Measurements from ENCODE around the gene GDPD4.
A peak's percentile ranks its signal among the peaks of the same experiment; 100 is the strongest.

The GDPD4 gene

DNA sequence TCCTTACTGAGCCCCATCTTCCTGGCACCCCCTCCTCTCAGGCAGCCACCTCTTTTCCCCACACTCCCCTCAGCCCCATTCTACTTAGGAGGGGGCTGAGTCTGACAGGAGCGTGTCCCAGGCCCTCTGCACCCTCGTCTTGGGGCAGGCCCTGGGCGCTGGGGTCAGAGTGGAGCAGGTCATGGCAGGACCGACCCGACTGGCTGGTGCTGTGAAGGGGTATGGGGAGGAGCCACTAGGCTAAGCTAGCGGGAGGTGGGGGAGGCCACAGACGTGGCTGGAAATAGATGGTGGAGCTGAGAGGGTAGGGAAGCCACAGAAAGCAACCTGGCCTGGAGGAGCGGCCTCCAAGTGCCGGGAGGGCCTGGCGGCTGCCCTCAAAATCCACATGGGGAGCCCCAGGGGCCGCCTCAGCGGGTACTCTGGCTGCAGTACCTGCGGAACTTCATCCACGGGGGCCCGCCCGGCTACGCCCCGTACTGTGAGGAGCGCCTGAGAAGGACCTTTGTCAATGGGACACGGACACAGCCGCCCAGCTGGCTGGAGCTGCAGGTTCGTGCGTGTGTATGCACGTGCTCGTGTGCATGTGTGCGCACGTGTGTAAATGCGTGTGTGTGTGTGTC lies 111.8 kb downstream of the GDPD4 start:
- DNase-seq (ENCODE audit: low read depth) = no peak

DNA sequence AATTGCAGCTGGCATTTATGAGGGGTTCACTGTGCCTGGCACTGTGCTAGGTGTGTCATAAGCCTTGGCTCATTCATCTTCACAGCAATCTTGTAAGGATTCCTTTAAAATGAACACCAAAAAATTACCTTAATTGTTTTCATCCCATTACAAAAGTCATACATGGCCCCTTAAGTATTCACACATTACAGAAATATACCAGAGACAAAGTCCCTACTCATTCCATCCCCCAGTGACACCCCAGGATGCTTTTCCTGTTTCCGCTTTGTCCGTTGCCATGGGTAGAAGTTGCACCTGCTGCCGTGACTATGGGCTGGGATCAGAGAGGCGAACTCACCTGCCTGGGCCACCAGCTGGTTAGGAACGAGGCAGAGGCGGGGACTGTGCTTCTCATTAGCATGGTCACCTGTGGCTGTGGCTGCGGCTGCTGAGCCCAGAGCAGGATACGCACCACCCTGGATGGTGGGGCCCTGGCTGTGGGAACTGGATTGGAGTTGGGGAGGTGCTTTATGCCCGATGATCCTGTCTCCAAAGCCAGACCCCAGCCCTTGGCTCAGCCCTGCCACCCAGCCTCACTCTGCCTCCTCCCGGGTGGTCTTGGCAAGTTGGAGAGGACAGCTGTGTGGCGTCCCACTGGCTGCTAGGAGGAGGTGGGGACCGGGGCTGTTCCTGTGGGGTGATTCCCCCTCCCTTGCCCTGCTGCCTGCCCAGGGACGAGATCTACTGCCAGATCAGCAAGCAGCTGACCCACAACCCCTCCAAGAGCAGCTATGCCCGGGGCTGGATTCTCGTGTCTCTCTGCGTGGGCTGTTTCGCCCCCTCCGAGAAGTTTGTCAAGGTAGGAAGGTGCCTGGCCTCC lies 112.6 kb downstream of the GDPD4 start:
- no peak for DNase-seq (ENCODE audit: low read depth)

DNA sequence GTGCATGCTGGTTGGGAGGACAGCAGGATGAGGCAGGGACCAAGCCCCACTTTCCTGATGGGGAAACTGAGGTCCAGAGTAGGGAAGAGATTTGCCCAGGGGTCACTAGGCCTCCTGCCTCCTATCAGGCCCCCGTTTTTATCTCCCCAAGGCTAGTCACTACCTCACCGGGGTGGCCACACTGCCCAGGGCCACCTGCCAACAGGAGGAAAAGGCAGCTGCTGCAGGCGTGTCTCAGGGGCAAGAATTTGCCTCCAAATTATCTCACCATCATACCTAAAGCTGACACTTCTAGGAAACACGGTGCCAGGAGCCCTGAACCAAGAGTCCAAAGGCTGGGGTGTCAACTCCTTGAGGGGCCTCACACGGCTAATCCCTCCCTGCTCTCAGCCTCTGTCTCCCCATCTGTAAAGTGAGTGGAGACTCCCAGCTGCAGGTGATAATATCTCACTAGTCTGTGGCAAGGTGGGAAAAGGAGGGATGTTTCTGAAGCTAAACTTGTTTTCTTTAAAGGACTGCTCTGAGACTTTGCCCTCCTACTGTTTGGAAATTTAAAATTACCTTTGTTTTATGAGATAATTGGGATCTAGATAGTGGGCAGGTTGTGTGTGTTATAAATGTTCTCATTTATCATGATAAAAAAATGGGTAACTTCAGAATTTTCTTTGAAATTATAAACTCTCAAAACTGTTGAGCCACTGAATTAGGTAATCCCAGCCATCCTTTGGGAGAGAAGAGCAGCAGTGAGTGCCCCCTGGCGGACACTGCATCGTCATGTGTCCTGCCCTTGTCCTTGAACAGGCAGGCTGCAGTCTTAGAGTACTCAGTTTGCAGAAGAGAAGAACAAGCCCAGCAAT lies 113.5 kb downstream of the GDPD4 start:
- peak; percentile 53 for DNase-seq (ENCODE audit: low read depth)

DNA sequence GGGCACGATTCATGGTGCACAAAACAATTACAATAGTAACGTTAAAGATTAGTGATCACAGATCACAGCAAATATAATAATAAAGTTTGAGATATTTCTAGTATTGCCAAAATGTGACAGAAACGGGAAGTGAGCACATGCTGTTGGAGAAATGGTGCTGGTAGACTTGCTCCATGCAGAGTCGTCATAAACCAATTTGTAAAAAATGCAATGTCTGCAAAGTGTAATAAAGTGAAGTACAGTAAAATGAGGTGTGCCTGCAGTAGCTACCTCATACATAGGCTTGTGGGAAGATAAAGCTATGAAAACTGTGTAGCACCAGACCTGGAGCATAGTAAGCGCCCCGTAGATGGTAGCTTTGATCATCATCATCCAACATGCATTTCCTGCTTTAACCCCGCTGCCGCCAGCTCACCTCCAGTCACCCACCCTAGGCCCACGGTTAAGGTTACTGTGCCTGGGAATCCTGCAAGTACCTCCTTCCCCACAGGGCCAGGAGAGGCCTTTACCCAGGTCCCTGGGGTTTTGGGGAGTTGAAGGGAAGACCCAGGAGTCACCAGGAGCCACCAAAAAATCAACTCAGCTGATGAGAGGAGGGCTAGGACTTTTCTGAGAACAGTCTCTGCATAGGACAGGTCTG lies 114.3 kb downstream of the GDPD4 start:
- no peak for DNase-seq (ENCODE audit: low read depth)

DNA sequence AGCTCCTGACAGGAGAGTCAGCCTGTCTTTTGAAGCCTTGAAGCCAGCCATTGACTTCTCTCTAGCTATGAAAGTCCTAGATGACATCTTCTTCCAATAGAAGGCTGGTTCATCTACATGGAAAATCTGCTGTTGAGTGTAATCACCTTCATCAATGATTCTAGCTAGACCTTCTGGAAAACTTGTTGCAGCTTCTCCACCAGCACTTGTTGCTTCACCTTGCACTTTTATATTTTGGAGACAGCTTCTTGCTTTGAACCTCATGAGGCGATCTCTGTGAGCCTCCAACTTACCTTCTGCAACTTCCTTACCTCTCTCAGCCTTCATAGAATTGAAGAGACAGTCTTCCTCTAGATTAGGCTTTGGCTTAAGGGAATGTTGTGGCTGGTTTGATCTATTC lies 115.2 kb downstream of the GDPD4 start:
- DNase-seq (ENCODE audit: low read depth) = no peak

DNA sequence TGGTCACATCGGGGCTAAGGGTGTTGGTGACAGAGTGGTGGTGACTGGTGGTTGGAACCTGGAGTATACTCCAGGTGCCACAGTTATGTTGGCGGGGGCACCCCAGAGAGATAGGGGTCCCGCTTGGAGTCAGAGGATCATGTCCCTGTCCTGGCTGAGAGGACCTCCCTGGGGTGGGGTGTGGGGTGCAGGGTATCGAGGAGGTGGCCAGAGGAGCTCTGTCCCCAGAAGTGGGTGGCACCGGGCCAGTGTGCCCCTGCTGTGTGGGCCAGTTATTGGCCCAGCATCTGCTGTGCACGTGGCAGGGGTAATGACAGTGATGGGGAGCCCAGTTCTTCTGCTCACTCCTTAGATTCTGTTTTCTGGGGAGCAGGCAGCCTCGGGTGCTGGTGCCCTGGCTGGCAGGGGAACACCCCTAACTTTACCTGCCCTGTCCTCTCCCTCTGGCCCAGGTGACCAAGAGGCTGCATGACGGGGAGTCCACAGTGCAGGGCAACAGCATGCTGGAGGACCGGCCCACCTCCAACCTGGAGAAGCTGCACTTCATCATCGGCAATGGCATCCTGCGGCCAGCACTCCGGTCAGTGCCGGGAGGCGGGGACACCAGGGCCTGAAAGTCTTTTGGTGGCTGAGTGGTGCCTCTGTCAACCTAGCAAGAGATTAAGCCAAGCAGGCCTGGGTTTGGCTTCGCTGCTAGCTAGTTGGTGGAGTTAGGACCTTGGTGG lies 117.2 kb downstream of the GDPD4 start:
- DNase-seq (ENCODE audit: low read depth) = no peak

DNA sequence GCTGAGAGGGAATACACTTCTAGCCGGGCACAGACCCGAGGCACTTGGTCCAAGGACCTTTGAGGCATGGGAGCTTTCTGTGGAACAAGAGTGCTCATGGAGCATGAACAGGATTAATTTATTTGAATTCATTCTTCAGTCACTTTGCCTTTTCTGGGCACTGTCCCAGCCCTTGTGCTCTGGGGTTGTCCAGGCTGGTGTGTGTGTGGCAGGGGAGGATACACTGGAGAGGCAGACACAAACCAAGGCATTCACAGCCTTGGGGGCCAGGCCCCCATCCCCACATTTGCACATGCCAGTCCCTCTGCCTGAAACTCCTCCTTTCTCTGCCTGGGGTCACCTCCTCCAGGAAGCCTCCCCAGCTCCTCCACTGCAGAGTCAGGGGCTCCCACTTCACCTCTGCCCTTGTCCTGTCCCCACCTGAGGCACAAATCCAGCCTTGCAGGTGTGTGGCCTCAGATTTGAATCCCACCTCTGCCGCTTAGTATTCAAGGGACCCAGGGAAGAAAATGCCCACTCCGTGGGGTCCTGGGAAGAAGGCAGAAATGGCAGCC lies 118.0 kb downstream of the GDPD4 start:
- no peak for DNase-seq (ENCODE audit: low read depth)

DNA sequence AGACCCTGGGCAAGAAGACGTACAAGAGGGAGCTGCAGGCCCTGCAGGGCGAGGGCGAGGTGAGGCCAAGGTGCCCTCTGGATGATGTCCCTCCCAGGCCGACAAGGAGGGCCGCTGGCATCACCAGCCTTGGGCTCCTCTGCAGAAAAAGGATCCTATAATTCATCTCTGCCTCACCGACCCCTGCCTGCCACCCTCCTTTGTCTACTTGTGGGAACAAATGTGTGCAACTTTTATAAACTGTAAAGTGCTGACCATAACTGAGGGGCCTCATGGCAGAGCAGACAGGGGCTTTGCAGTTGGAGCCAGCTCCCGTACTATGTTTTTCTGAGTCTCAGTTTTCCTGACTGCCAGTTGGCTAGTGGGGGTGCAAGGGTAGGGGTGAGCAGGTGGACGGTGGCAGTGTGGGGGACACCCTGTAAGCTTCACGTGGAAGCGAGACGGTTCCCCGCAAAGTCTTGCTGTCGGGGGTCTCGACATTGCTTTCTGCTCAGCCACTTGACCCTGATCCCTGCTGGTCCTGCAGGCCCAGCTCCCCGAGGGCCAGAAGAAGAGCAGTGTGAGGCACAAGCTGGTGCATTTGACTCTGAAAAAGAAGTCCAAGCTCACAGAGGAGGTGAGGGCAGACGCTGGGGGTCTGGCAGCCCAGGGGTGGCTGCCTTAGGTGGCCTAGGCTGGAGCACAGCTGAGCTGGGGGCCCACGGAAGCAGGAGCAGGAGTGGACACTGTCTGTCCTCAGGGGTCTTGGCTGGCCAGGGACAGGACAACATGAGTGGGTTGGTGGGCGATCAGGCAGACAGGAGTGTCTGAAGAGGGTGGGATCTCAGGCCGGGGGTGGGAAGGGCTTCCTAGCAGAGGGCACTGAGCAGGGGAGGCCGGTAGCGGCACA lies 118.7 kb downstream of the GDPD4 start:
- no peak for DNase-seq (ENCODE audit: low read depth)

DNA sequence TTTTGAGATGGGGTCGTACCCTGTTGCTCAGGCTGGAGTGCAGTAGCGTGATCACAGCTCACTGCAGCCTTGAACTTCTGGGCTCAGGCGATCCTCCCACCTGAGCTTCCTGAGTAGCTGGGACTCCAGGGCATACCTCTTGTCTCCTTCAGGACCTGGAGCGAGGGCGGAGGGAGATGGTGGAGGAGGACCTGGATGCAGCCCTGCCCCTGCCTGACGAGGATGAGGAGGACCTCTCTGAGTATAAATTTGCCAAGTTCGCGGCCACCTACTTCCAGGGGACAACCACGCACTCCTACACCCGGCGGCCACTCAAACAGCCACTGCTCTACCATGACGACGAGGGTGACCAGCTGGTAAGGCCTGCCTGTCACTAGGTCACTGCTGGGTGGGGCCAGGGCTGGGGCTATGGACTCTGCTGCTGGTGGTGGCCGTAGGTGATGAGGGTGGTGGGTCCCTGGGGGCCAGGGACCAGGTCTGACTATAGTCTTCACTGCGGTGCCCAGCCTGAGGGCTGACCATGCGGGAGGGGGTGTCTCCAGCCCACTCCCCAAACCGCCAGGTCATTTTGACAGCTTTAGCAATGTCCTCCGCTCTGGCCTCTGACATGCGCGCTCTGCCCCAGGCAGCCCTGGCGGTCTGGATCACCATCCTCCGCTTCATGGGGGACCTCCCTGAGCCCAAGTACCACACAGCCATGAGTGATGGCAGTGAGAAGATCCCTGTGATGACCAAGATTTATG lies 119.5 kb downstream of the GDPD4 start:
- no peak for DNase-seq (ENCODE audit: low read depth)

DNA sequence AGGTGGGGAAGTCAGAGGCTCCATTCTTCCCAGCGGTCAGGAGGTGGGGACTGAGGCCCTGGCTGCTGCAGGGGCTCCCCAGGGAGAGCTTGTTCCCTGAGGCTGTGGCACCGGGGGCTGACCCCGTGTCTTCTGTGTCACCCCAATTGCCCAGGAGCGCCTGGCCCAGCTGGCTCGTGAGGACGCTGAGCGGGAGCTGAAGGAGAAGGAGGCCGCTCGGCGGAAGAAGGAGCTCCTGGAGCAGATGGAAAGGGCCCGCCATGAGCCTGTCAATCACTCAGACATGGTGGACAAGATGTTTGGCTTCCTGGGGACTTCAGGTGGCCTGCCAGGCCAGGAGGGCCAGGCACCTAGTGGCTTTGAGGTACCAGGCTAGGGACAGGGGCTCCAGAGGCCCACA lies 120.3 kb downstream of the GDPD4 start:
- DNase-seq (ENCODE audit: low read depth) = no peak

DNA sequence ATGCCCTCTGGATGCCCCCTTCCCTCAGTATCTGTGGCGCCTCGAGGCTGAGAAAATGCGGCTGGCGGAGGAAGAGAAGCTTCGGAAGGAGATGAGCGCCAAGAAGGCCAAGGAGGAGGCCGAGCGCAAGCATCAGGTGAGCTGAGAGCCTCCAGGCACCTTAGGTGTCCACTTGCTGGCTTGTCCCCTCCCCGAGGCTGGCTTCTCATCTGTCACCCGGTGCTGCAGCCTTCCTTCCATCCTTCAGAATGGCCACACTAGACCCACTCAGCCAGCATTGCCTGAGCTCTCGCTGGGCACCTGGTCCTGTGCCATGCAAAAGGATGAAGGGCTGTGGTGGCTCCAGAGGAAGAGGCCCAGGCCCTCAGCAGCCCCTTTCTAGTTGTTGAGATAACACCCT lies 121.1 kb downstream of the GDPD4 start:
- DNase-seq (ENCODE audit: low read depth) = no peak

DNA sequence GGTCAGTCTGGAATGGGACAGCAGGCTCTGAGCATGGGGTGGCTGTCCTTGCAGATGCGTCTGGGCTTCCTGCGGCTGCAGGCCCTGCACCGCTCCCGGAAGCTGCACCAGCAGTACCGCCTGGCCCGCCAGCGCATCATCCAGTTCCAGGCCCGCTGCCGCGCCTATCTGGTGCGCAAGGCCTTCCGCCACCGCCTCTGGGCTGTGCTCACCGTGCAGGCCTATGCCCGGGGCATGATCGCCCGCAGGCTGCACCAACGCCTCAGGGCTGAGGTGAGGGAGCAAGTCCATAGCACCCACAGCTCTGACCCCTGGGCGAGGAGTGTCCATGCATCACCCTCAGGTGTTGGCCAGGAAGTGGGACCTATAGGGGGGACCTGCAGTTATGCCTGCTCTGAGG lies 121.8 kb downstream of the GDPD4 start:
- DNase-seq (ENCODE audit: low read depth) = no peak

DNA sequence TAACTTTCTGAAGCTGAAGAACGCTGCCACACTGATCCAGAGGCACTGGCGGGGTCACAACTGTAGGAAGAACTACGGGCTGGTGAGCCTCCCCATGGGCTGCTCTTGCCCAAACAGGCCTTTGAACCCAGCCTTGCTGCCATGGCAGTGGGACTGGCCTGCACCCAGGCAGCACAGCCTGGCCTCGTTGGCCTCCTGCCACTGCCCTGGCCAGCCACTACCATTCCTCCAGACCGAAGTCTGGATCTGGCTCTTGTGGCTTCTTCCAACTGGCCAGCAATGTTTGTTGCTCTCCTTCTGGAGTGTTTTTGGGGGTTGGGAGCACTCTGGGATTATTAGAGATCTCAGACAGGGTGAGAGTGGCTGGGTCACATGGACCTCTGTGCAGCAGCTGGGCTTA lies 122.4 kb downstream of the GDPD4 start:
- no peak for DNase-seq (ENCODE audit: low read depth)

DNA sequence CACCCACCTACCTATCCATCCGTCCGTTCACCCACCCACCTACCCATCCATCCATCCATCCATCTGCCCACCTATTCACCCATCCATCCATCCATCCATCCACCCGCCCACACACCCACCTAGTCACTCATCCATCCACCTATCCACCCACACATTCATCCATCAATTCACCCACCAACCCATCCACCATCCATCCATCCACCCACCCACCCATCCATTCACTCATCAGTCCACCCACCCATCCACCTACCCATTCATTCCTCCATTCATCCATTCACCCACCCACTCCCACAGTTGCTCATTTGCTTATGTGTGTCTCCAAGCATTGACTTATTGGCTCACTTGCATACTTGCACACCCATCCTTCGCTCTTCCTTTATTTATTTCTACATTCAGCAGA lies 123.3 kb downstream of the GDPD4 start:
- no peak for DNase-seq (ENCODE audit: low read depth)

DNA sequence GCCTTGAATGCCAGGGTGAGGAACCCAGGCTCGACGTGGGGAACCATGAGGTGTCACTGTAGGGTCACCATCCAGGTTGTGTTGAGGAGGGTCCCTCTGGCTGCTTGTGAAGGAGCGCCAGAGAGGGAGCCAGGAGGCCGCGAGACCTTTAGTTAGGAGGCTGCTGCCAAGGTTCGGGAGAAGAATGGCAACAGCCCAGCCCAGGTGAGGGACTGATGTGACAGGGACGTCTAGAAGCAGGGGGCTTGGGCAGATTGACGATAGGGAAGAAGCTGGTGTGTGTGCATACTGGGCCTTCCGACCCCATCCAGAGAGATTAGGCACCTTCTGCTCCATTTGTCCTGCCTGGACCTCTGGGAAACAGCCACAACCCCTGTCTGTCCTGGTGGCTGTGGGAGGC lies 124.5 kb downstream of the GDPD4 start:
- no peak for DNase-seq (ENCODE audit: low read depth)

DNA sequence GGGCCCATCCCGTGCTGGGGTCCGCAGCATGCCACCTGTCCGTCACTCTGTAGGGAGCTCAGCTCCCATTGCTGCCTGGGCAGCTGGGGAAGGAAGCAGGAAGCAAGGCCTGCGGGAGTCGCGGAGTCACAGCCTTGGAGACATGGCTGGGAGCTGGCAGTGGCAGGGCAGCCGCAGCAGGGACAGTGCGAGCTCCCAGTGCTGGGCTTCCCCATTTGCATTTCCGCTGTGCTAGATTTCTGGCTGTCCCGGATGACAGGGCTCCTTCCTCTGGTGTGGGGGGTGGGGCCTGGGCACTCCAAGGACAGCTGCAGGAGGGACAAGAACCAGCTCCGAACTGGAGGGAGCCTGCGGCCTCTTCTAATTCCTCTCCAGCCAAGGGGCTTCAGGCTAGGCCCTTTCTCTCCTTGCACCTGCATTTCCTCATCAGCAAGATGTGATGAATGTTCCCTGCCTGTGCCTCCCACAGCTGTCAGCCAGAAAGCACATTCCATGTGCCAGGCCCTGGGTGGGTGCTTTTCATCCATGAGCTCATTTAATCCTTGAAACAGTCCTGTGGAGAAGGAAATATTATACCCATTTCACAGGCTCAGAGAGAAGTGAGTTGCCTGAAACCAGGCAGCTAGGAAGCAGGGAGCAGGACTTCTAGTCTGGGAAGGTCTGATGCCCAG lies 125.5 kb downstream of the GDPD4 start:
- DNase-seq (ENCODE audit: low read depth) = no peak

DNA sequence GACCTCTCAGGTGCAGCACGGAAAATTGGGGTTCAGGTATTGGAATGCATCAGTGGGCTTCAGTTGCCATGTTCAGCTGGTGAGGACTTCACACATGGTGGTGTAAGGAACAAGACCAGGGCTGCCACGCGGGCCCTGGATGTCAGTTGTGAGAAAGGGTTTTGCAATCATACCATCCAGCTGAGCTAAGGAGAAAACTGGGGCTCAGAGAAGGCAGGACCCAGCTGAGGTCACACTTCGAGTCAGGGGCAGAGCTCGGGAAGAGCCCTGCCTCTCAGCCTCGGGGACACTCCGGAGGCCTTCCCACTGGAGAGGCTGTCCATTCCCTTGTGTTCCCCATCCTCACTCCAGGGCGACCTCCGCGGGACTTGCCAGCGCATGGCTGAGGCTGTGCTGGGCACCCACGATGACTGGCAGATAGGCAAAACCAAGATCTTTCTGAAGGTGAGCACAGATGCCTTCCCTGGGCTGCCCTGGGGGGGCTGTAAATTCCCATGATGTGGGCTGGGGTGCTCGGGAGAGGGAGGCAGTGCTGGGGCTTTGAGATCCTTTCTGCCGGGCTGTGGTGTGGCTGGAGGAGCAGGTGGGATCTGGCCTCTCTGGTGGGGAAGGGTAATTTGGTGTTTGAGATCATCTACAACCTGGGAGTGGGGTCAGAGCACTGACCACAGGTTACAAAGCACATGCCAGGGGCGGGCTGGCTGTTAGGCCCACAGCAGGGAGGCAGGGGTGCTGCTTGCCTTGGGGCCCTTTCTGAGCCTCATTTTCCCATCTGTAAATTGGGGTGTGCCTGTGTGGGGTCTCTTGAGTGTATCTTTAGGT lies 126.3 kb downstream of the GDPD4 start:
- no peak for DNase-seq (ENCODE audit: low read depth)

DNA sequence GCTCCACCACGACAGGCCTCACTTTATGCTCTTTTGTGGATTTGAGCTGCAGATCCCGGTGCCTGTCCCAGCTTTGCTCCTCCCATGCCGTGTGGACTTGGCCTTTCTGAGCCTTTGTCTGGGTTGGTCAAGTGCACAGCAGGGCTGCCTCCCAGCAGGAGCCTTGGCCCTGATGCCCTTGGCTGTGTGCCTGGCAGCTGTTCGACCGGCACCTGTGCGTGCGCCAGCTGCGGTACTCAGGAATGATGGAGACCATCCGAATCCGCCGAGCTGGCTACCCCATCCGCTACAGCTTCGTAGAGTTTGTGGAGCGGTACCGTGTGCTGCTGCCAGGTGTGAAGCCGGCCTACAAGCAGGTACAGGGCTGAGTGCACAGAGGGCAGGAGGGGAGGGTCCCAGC lies 126.9 kb downstream of the GDPD4 start:
- DNase-seq (ENCODE audit: low read depth) = no peak
